Measurements from ENCODE around the gene PLAGL1.

- TF ChIP-seq, protein P1, sequence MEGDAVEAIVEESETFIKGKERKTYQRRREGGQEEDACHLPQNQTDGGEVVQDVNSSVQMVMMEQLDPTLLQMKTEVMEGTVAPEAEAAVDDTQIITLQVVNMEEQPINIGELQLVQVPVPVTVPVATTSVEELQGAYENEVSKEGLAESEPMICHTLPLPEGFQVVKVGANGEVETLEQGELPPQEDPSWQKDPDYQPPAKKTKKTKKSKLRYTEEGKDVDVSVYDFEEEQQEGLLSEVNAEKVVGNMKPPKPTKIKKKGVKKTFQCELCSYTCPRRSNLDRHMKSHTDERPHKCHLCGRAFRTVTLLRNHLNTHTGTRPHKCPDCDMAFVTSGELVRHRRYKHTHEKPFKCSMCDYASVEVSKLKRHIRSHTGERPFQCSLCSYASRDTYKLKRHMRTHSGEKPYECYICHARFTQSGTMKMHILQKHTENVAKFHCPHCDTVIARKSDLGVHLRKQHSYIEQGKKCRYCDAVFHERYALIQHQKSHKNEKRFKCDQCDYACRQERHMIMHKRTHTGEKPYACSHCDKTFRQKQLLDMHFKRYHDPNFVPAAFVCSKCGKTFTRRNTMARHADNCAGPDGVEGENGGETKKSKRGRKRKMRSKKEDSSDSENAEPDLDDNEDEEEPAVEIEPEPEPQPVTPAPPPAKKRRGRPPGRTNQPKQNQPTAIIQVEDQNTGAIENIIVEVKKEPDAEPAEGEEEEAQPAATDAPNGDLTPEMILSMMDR (IDR thresholded peaks at IDR 0.05) = no peak
- TF ChIP-seq POLR2A (IDR thresholded peaks at IDR 0.05) = no peak
Measured at GRCh38 chr6:144029452-144029851, 21.4 kb upstream of the PLAGL1 start.

Data from lower leg skin (tissue), 3 donors.